SK-N-SH (cell line): ENCODE data around the gene CDKAL1. TPM values are rescaled to one million over a fixed set of nuclear protein-coding genes. Genes with fewer than 3 reads are reported as not detected.

ENCODE experiments used
- CTCF ChIA-PET: fragments of 300-600, 350-600 bp; formaldehyde crosslinking; extraction: SDS; loops from one replicate; lab custom pipeline; 2021; lab: Yijun Ruan, JAX
- POLR2A ChIA-PET: fragments of 350-600 bp; sonication (Branson Sonifier 250); formaldehyde crosslinking; extraction: SDS; loops from one replicate; lab custom pipeline; 2020; ENCODE audit warnings: antibody characterized with exemption, inconsistent platforms; lab: Yijun Ruan, JAX
- DNase-seq: peaks from one replicate; pipeline ENCODE4 v3.0.0; 2012
- H2AFZ ChIP-seq: fragments of 200-600 bp; sonication (generic); 2 replicates; pipeline ENCODE4 v1.8.1; 2016; ENCODE audit warnings: antibody characterized with exemption, mild to moderate bottlenecking, low read depth
- H3F3A ChIP-seq: fragments of 200-600 bp; sonication (generic); replicated peaks from 2 replicates; pipeline ENCODE3; 2016; ENCODE audit warnings: antibody characterized with exemption, mild to moderate bottlenecking; ENCODE audit not compliant: insufficient read depth
- H3K27ac ChIP-seq, 2 experiments: fragments of 200-500 bp in 1 of 2; fragments of 200-600 bp in 1 of 2; sonication (Bioruptor generic) in 1 of 2; sonication (generic), shearing (Covaris generic) in 1 of 2; 2 replicates each; pipeline versions ENCODE4 v1.5.1 to v1.6.1; 2014 to 2016; ENCODE audit warnings: low read depth in 2 of 2, inconsistent platforms in 1 of 2, low read length in 1 of 2, mild to moderate bottlenecking in 1 of 2, mixed read lengths in 1 of 2
- H3K27me3 ChIP-seq: fragments of 200-600 bp; sonication (generic), shearing (Covaris generic); 2 replicates; pipeline ENCODE4 v1.6.1; 2016; ENCODE audit warnings: mixed run types; ENCODE audit not compliant: insufficient read depth
- H3K36me3 ChIP-seq, 2 experiments: fragments of 200-500 bp in 1 of 2; fragments of 200-600 bp in 1 of 2; sonication (Bioruptor generic) in 1 of 2; sonication (generic) in 1 of 2; replicated peaks in 1 of 2; 2 replicates each; pipeline versions ENCODE3 to v1.5.1; 2014 to 2016; ENCODE audit warnings: low read length in 1 of 2, mild to moderate bottlenecking in 1 of 2; ENCODE audit not compliant: insufficient read depth in 2 of 2, control insufficient read depth in 1 of 2
- H3K4me1 ChIP-seq, 2 experiments: fragments of 200-500 bp in 1 of 2; fragments of 200-600 bp in 1 of 2; sonication (Bioruptor generic) in 1 of 2; sonication (generic), shearing (Covaris generic) in 1 of 2; 2 replicates each; pipeline versions ENCODE4 v1.5.1 to v1.6.1; 2014 to 2016; ENCODE audit warnings: low read depth in 1 of 2, low read length in 1 of 2, mixed run types in 1 of 2; ENCODE audit not compliant: insufficient read depth in 2 of 2, control insufficient read depth in 1 of 2
- H3K4me2 ChIP-seq: fragments of 200-600 bp; sonication (generic), shearing (Covaris generic); 2 replicates; pipeline ENCODE4 v1.6.1; 2017; ENCODE audit warnings: mixed run types
- H3K4me3 ChIP-seq, 2 experiments: fragments of 200-500 bp in 1 of 2; fragments of 200-600 bp in 1 of 2; sonication (Bioruptor generic) in 1 of 2; sonication (generic), shearing (Covaris generic) in 1 of 2; 2 replicates each; pipeline versions ENCODE4 v1.5.1 to v1.8.1; 2014 to 2016; ENCODE audit warnings: low read depth in 2 of 2, inconsistent platforms in 1 of 2, low read length in 1 of 2, mild to moderate bottlenecking in 1 of 2, mixed read lengths in 1 of 2, moderate library complexity in 1 of 2
- H3K79me2 ChIP-seq: fragments of 200-600 bp; sonication (generic); 2 replicates; pipeline ENCODE4 v1.8.1; 2017; ENCODE audit warnings: mild to moderate bottlenecking; ENCODE audit not compliant: insufficient read depth
- H3K9ac ChIP-seq: fragments of 200-600 bp; sonication (generic); 2 replicates; pipeline ENCODE4 v1.6.1; 2017; ENCODE audit warnings: mixed run types
- H3K9me2 ChIP-seq: fragments of 200-600 bp; sonication (generic); 2 replicates; pipeline ENCODE4 v1.6.1; 2017; ENCODE audit warnings: mixed run types
- H3K9me3 ChIP-seq: fragments of 200-600 bp; sonication (generic); 2 replicates; pipeline ENCODE4 v1.6.1; 2017; ENCODE audit warnings: mixed run types, mild to moderate bottlenecking, moderate library complexity
- H4K20me1 ChIP-seq: fragments of 200-600 bp; sonication (generic); 2 replicates; pipeline ENCODE4 v1.6.1; 2017; ENCODE audit warnings: mild to moderate bottlenecking, mixed run types; ENCODE audit not compliant: insufficient read depth
- EP300 ChIP-seq, 2 experiments: IDR thresholded peaks; 2 replicates each; pipeline versions ENCODE4 v1.4.0 to v1.6.1; 2012; ENCODE audit warnings: borderline replicate concordance in 1 of 2, low read depth in 1 of 2, low read length in 1 of 2
- FOXJ3 ChIP-seq: sonication (generic); formaldehyde crosslinking; IDR thresholded peaks from 2 replicates; pipeline ENCODE4 v1.5.1; 2020; ENCODE audit warnings: mild to moderate bottlenecking, missing genetic modification reagents
- GABPA ChIP-seq: IDR thresholded peaks from 2 replicates; pipeline ENCODE4 v1.4.0; 2012; ENCODE audit warnings: low read depth, mild to moderate bottlenecking
- JUND ChIP-seq: IDR thresholded peaks from 2 replicates; pipeline ENCODE4 v1.4.0; 2012
- MEF2A ChIP-seq: IDR thresholded peaks from 2 replicates; pipeline ENCODE4 v1.4.0; 2012; ENCODE audit warnings: low read depth, borderline replicate concordance
- MXI1 ChIP-seq: IDR thresholded peaks from 2 replicates; pipeline ENCODE4 v1.6.1; 2012; ENCODE audit warnings: mild to moderate bottlenecking, low read depth, low read length, improper control_type of control experiment
- NRF1 ChIP-seq: IDR thresholded peaks from 2 replicates; pipeline ENCODE4 v1.6.1; 2012; ENCODE audit warnings: low read depth, mild to moderate bottlenecking, low read length
- SIN3A ChIP-seq: IDR thresholded peaks from 2 replicates; pipeline ENCODE4 v1.6.1; 2012; ENCODE audit warnings: low read depth, mild to moderate bottlenecking, low read length, moderate library complexity, borderline replicate concordance
- TAF1 ChIP-seq: IDR thresholded peaks from 2 replicates; pipeline ENCODE4 v1.6.1; 2012; ENCODE audit warnings: low read depth, mild to moderate bottlenecking, low read length, moderate library complexity, borderline replicate concordance
- TCF12 ChIP-seq: IDR thresholded peaks from 2 replicates; pipeline ENCODE4 v1.4.0; 2012
- WGBS: methylation state at CpG from one replicate; pipeline ENCODE4 v1.1.6; 2017; ENCODE audit warnings: low lambda C conversion rate; 5-methylcytosine and 5-hydroxymethylcytosine counted together
- polyA plus RNA-seq, 3 experiments: library from polyadenylated mRNA; depleted of rRNA; stranded (reverse); fragments of >200 nt; gene quantifications; 2 replicates each; pipeline ENCODE4 v1.2.3, GENCODE V29; 2012
- TF ChIP-seq, protein P1 (sequence below): fragments of 150-350 bp; IDR thresholded peaks from 2 replicates; pipeline ENCODE4 v1.6.1; 2016; ENCODE audit warnings: mild to moderate bottlenecking, low read depth, low read length
- TF ChIP-seq, protein P2 (sequence below): IDR thresholded peaks from 2 replicates; pipeline ENCODE4 v1.4.0; 2012; ENCODE audit warnings: low read depth, borderline replicate concordance
- TF ChIP-seq, protein P3 (sequence below): IDR thresholded peaks from 2 replicates; pipeline ENCODE4 v1.4.0; 2012; ENCODE audit warnings: low read depth, borderline replicate concordance

The CDKAL1 gene
- polyA plus RNA-seq, 1 of the 3 experiments (the other 2 are of a cell fraction), result 2.6 TPM

DNA sequence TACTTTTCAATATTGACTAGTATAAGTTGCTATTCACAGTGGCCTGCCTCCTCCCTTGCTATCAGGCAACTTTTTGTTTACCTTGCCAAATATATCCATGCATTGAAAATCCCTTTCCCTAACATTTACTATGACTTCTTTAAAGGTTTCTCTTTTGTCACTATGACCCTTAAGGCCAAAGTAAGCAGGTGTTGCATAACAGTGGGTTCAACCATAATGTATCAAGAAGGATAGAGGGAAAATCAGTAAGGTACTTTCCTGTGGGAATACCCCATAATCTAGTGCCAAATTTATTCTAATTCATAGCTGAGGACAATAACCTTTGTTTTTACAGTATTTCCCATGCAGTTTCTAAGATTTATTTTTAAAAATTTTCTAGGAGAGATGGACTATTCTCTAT lies 527.6 kb downstream of the CDKAL1 start (continued):
- TF ChIP-seq EP300 (IDR thresholded peaks at IDR 0.05; ENCODE audit: borderline replicate concordance in 1 of 2, low read depth in 1 of 2, low read length in 1 of 2) (no peak), MXI1 (no peak), SIN3A (no peak), TAF1 (no peak), NRF1 (no peak), GABPA (no peak), FOXJ3 (no peak)
- TF ChIP-seq, protein P1, sequence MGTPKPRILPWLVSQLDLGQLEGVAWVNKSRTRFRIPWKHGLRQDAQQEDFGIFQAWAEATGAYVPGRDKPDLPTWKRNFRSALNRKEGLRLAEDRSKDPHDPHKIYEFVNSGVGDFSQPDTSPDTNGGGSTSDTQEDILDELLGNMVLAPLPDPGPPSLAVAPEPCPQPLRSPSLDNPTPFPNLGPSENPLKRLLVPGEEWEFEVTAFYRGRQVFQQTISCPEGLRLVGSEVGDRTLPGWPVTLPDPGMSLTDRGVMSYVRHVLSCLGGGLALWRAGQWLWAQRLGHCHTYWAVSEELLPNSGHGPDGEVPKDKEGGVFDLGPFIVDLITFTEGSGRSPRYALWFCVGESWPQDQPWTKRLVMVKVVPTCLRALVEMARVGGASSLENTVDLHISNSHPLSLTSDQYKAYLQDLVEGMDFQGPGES, result no peak
- TF ChIP-seq, protein P2, sequence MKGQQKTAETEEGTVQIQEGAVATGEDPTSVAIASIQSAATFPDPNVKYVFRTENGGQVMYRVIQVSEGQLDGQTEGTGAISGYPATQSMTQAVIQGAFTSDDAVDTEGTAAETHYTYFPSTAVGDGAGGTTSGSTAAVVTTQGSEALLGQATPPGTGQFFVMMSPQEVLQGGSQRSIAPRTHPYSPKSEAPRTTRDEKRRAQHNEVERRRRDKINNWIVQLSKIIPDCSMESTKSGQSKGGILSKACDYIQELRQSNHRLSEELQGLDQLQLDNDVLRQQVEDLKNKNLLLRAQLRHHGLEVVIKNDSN, result no peak

DNA sequence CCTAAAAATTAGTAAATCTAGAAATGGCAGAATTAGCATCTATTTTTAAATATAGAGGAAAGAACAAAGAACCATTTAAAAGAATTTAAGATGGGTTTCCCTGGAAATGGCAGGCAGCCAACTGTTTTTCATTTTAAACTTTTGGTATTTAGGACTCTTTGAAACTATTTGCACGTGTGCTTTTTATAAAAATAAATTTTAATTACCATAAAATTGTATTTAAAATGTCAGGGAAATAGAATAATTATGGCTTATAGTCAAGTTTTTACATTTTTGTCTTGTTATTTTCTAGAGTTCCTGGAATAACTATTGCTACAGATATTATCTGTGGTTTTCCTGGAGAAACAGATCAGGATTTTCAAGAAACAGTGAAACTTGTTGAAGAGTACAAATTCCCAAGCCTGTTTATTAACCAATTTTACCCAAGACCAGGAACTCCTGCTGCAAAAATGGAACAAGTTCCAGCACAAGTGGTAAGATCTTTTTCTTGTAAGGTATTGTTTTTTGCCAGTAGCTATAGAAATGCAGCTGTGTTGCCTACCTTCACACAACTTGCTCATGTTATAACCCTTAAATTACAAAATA lies 530.6 kb downstream of the CDKAL1 start:
- ChIA-PET POLR2A (no interaction called here), CTCF (no interaction called here)
- H4K20me1 ChIP-seq, result no peaks in the 10 kb centered on the region
- H3K4me1 ChIP-seq, result peaks cover 0 to 9% of the 10 kb centered on the region in 2 experiments; a peak in 2 of 4 replicates
- peak overlapping the region; percentile 32 to 39; a peak in 2 of 4 replicates for H3K27ac ChIP-seq
- no peak overlapping the region for H3K9ac ChIP-seq
- no peaks in the 10 kb centered on the region for H3K36me3 ChIP-seq
- no peak overlapping the region for H2AFZ ChIP-seq
- WGBS, result 25% methylated on average over 1 of the region's 1 CpG
- no peak overlapping the region for H3K4me3 ChIP-seq
- H3K27me3 ChIP-seq, result no peaks in the 10 kb centered on the region
- no peaks in the 10 kb centered on the region for H3K79me2 ChIP-seq
- no peaks in the 10 kb centered on the region for H3K9me2 ChIP-seq
- peaks cover 10% of the 10 kb centered on the region; the same call in 1 of the 2 replicates for H3K9me3 ChIP-seq
- no peak for DNase-seq
- peaks cover 5% of the 10 kb centered on the region for H3F3A ChIP-seq
- no peak overlapping the region for H3K4me2 ChIP-seq
- peak; percentile 52 for TF ChIP-seq TCF12
- TF ChIP-seq, protein P3, sequence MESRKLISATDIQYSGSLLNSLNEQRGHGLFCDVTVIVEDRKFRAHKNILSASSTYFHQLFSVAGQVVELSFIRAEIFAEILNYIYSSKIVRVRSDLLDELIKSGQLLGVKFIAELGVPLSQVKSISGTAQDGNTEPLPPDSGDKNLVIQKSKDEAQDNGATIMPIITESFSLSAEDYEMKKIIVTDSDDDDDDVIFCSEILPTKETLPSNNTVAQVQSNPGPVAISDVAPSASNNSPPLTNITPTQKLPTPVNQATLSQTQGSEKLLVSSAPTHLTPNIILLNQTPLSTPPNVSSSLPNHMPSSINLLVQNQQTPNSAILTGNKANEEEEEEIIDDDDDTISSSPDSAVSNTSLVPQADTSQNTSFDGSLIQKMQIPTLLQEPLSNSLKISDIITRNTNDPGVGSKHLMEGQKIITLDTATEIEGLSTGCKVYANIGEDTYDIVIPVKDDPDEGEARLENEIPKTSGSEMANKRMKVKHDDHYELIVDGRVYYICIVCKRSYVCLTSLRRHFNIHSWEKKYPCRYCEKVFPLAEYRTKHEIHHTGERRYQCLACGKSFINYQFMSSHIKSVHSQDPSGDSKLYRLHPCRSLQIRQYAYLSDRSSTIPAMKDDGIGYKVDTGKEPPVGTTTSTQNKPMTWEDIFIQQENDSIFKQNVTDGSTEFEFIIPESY, result no peak
- TF ChIP-seq, protein P2, result no peak
- TF ChIP-seq MXI1, result no peak
- TF ChIP-seq MEF2A, result no peak
- peak; percentile 28; the same call in 1 of the 2 replicates for TF ChIP-seq JUND
- peak in 1 of 2 experiments; percentile 22; a peak in 1 of 4 replicates for TF ChIP-seq EP300 (IDR thresholded peaks at IDR 0.05; ENCODE audit: borderline replicate concordance in 1 of 2, low read depth in 1 of 2, low read length in 1 of 2)
- TF ChIP-seq, all 33 proteins: peak for 3
